K562 treated with DMSO at 1 percent for 24 hours (cell line): ENCODE results near the gene MARCO. TPM values are rescaled to one million over a fixed set of nuclear protein-coding genes. Genes with fewer than 3 reads are reported as not detected.

ENCODE experiments used
- total RNA-seq: library from RNA; unstranded; fragments of 300-600 nt; gene quantifications from 2 replicates; pipeline ENCODE4 v1.2.3, GENCODE V29; 2022; ENCODE audit warnings: low read depth; ENCODE audit not compliant: insufficient read depth

The MARCO gene
- total RNA-seq = not detected in 2 replicates

GRCh38 chr2:118942031-118942430 lies at the start of gene MARCO:
Gene MARCO (plus strand): TSS chr2:118942194. CDS start chr2:118942301, 107 bp downstream.

Other genes starting within 250 kb of the MARCO start
- 2.3 and 3.2 TPM in 2 replicates for gene EN1, start 94.5 kb upstream of the MARCO start, total RNA-seq
- not detected in 2 replicates for gene C1QL2, start 216.6 kb downstream of the MARCO start, total RNA-seq